ENCODE results near the gene VCL.

- TF ChIP-seq CTCF (IDR thresholded peaks at IDR 0.05) (no peak), POLR2AphosphoS5 (IDR thresholded peaks at IDR 0.05) (no peak)
Measured at GRCh38 chr10:74040200-74041126, 42.5 kb downstream of the VCL start.
